Esophagus (tissue), 2 donors: ENCODE measurements around the gene SUGCT. TPM values are rescaled to one million over a fixed set of nuclear protein-coding genes. Genes with fewer than 3 reads are reported as not detected.
"Not testable (repeated sequence)": the region's sequence is repeated elsewhere in the genome, so short reads cannot be mapped to it uniquely, and the experiment has no call there.

ENCODE experiments used
- H3K27ac ChIP-seq, 2 donors: one replicate each; pipeline ENCODE4 v1.5.1; 2013; ENCODE audit warnings: low read depth in 2 of 2, mild to moderate bottlenecking in 2 of 2, inconsistent platforms in 1 of 2, low read length in 1 of 2, moderate library complexity in 1 of 2
- H3K27me3 ChIP-seq, 2 donors: one replicate each; pipeline ENCODE4 v1.6.1; 2013; ENCODE audit warnings: low read length in 2 of 2, control low read depth in 1 of 2, mild to moderate bottlenecking in 1 of 2; ENCODE audit not compliant: insufficient read depth in 2 of 2, control insufficient read depth in 1 of 2
- H3K36me3 ChIP-seq, 2 donors: one replicate each; pipeline ENCODE4 v1.6.1; 2013; ENCODE audit warnings: low read length in 1 of 2; ENCODE audit not compliant: control insufficient read depth in 2 of 2, insufficient read depth in 2 of 2
- H3K4me1 ChIP-seq, 2 donors: one replicate each; pipeline ENCODE4 v1.6.1; 2013; ENCODE audit warnings: low read length in 1 of 2; ENCODE audit not compliant: control insufficient read depth in 2 of 2, insufficient read depth in 2 of 2
- H3K4me3 ChIP-seq, 2 donors: one replicate each; pipeline ENCODE4 v1.5.1; 2013; ENCODE audit warnings: low read length in 2 of 2, mild to moderate bottlenecking in 2 of 2, low read depth in 1 of 2, moderate library complexity in 1 of 2
- H3K9me3 ChIP-seq, 2 donors: one replicate each; pipeline ENCODE4 v1.6.1; 2013; ENCODE audit warnings: mild to moderate bottlenecking in 2 of 2, low read depth in 1 of 2, low read length in 1 of 2, moderate library complexity in 1 of 2; ENCODE audit not compliant: control insufficient read depth in 2 of 2, insufficient read depth in 1 of 2
- WGBS, 2 donors: extraction: QIAGEN DNeasy Blood & Tissue Kit; methylation state at CpG; one replicate each; pipeline ENCODE4 v1.1.7; 2013; 5-methylcytosine and 5-hydroxymethylcytosine counted together
- polyA plus RNA-seq, 2 donors: library from polyadenylated mRNA; stranded (reverse); fragments of 200-250 nt; gene quantifications; one replicate each; pipeline ENCODE4 v1.2.3, GENCODE V29; 2013
- donor health status: healthy with polysubstance abuse.
- donor health status: Bipolar disorder and iron deficiency.

The SUGCT gene
- polyA plus RNA-seq, 2 donors: 1.7 to 2.3 TPM

DNA sequence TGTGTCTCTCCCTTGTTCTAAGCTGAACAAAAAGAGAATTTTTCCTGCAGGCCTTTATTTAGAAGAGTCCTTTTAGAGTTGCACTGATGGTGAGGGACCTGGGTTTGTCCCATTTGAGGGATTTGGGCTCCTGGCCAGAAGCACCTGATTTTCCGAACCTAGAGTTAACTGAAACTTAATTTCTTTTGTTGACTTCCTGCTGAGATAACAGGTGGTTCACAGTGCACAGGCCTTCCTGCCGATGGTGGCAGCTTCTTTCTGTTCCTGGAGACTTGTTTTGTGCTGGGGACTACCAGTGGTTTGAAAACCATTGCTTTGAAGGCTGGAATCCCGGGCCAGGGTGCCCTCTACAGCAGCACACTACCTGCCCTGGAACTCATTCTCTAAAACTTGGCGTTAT, 99.2 kb downstream of the SUGCT start:
- Histone ChIP-seq H3K27me3 (no peaks in the 10 kb centered on the region), H3K9me3 (no peaks in the 10 kb centered on the region), H3K36me3 (no peaks in the 10 kb centered on the region), H3K27ac (no peak overlapping the region), H3K4me1 (no peaks in the 10 kb centered on the region), H3K4me3 (no peak overlapping the region)
- 50 to 65% methylated on average over 4 of the region's 4 CpGs for WGBS, 2 donors

DNA sequence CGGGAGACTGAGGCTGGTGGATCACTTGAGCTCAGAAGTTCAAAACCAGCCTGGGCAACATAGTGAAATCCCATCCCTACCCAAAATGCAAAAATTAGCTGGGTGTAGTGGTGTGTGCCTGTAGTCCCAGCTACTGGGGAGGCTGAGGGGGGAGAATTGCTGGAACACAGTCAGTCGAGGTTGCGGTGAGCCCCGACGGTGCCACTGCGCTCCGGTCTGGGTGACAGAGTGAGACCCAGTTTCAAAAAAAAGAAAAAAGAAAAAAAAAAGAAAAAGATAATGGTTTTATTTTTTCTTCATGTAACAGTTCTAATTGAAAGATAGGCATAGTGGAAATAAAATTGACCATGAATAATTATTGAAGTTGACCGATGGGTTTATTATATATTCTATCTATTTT, 99.9 kb downstream of the SUGCT start:
- Histone ChIP-seq H3K4me3 (no peak overlapping the region), H3K27ac (no peak overlapping the region), H3K4me1 (no peaks in the 10 kb centered on the region), H3K9me3 (no peaks in the 10 kb centered on the region), H3K27me3 (no peaks in the 10 kb centered on the region), H3K36me3 (no peaks in the 10 kb centered on the region)
- WGBS, 2 donors: 97 to 98% methylated on average over 8 of the region's 8 CpGs

DNA sequence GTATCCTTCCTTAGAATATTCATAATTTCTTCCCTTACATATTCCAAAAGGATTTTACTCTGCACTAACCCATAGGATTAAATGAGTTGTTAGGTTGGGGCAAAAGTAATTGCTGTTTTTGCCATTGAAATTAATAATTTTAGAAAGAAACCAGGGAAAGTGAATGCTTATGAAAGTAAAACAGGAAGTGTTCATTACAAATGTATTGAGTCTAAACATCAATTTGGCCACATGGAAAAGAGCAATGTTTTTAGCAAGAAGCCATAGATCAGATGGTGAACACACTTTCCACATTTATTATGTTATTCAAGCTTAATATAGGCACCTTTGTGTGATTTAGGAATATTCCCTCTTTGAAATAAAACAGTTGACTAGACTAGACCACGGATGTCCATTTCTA, 102.9 kb downstream of the SUGCT start:
- H3K36me3 ChIP-seq: no peaks in the 10 kb centered on the region
- 83 to 90% methylated on average over 1 of the region's 1 CpG for WGBS, 2 donors
- H3K9me3 ChIP-seq: no peaks in the 10 kb centered on the region
- H3K27ac ChIP-seq: no peak overlapping the region
- H3K4me3 ChIP-seq: no peak overlapping the region
- no peaks in the 10 kb centered on the region for H3K27me3 ChIP-seq
- no peaks in the 10 kb centered on the region for H3K4me1 ChIP-seq

DNA sequence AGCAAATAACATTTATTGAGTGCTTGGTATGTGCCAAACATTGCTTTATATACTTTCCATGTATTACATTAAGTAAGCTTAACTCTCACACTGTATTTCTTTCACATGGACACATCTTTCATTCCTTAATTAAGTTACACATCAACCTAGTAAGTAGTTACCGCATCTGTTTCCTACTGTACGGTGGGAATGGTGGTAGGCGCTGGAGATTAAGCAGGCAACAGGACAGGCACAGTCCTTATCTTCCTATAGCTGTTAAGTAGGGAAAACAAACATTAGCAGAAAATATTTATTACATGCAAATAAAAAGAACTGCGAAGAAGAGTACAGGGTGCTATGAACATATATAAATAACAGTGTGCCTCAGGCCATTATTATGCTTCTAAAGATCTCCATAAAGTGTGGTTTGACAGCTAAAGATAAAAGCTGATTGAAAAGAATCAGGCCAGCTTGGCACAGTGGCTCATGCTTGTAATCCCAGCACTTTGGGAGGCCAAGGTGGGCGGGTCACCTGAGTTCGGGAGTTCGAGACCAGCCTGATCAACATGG, 105.0 kb downstream of the SUGCT start:
- H3K27ac ChIP-seq: no peak overlapping the region
- WGBS, 2 donors: 75 to 88% methylated on average over 7 of the region's 7 CpGs
- no peaks in the 10 kb centered on the region for H3K4me1 ChIP-seq
- no peaks in the 10 kb centered on the region for H3K9me3 ChIP-seq
- no peaks in the 10 kb centered on the region for H3K36me3 ChIP-seq
- H3K4me3 ChIP-seq: no peak overlapping the region
- no peaks in the 10 kb centered on the region for H3K27me3 ChIP-seq

DNA sequence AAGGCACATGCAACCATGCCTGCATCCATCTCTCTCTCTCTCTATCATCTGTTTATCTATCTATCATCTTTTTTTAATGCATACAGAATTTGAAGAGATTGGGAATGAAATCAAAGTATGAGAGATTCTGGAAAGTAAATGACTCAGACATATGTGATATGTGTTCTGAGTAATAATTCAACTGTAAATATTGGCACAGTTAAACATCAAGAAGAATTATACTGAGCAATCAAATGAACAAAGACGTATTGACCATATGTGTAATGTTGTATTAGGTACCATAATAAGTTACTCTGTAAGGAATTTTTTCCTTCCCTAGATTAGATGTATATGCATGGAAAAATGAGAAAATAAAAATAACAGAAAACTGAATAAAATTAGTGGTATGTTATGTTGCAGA, 108.3 kb downstream of the SUGCT start:
- no peaks in the 10 kb centered on the region for H3K36me3 ChIP-seq
- no peak overlapping the region for H3K4me3 ChIP-seq
- no peaks in the 10 kb centered on the region for H3K4me1 ChIP-seq
- WGBS, 2 donors: 56 to 73% methylated on average over 1 of the region's 1 CpG
- no peak overlapping the region for H3K27ac ChIP-seq
- no peaks in the 10 kb centered on the region for H3K27me3 ChIP-seq
- H3K9me3 ChIP-seq: no peaks in the 10 kb centered on the region

DNA sequence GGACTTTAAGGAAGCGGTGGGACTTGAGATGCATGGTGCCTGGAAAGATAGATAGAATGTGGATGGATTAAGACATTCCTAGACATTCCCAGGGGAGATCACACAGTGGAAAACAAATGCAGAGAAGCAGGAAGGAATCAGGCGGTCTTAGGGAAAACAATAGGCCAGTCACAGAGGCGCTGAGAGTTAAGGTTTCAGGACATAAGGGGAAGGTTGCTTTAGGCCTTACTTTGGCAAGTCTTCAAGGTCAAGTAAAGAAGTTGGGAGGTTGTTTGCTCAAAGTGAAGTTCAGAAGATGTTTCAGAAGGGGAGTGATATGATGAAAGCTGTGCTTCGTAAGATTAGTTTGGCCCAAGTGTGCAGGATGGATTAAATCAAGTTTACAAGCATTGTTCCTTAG, 109.4 kb downstream of the SUGCT start:
- no peaks in the 10 kb centered on the region for H3K4me1 ChIP-seq
- H3K36me3 ChIP-seq: no peaks in the 10 kb centered on the region
- WGBS, 2 donors: 79 to 82% methylated on average over 4 of the region's 4 CpGs
- H3K4me3 ChIP-seq: no peak overlapping the region
- H3K9me3 ChIP-seq: no peaks in the 10 kb centered on the region
- H3K27ac ChIP-seq: no peak overlapping the region
- no peaks in the 10 kb centered on the region for H3K27me3 ChIP-seq

DNA sequence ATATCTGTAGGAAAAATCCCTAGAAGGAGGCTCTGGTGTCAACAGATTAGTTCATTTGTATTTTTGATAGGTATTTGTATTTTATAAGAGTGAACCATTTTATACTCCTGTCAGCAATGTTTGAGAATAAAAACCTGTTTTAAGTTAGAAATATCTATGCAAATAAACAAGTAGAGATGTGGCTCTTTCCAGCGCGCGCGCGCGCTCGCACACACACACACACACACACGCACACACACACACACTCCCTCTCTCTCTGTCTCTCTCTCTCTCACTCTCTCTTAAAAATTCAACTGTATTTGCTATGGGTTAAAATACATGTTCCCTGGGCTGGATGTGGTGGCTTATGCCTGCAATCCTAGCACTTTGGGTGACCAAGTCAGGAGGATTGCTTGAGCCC, 113.9 kb downstream of the SUGCT start:
- H3K27ac ChIP-seq: no peak overlapping the region
- H3K4me1 ChIP-seq: no peaks in the 10 kb centered on the region
- no peaks in the 10 kb centered on the region for H3K36me3 ChIP-seq
- H3K4me3 ChIP-seq: no peak overlapping the region
- no peaks in the 10 kb centered on the region for H3K9me3 ChIP-seq
- no peaks in the 10 kb centered on the region for H3K27me3 ChIP-seq
- WGBS, 2 donors: 81 to 82% methylated on average over 8 of the region's 8 CpGs

DNA sequence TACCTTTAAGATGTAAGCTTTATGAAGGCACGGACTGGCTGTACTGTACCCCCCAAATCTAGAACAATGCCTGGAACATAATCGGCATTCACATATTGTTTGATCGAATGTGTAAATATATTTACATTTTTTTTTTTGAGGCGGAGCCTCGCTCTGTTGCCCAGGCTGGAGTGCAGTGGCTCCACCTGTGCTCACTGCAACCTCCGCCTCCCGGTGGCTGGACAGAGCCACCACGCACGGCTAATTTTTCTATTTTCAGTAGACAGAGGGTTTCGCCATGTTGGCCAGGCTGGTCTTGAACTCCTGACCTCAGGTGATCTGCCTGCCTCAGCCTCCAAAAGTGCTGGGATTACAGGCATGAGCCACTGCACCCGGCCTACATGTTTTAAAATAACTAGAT, 118.6 kb downstream of the SUGCT start:
- not testable (repeated sequence) for H3K4me1 ChIP-seq, H3K36me3 ChIP-seq, H3K9me3 ChIP-seq, H3K4me3 ChIP-seq, H3K27ac ChIP-seq, H3K27me3 ChIP-seq
- 92 to 94% methylated on average over 11 of the region's 11 CpGs for WGBS, 2 donors

DNA sequence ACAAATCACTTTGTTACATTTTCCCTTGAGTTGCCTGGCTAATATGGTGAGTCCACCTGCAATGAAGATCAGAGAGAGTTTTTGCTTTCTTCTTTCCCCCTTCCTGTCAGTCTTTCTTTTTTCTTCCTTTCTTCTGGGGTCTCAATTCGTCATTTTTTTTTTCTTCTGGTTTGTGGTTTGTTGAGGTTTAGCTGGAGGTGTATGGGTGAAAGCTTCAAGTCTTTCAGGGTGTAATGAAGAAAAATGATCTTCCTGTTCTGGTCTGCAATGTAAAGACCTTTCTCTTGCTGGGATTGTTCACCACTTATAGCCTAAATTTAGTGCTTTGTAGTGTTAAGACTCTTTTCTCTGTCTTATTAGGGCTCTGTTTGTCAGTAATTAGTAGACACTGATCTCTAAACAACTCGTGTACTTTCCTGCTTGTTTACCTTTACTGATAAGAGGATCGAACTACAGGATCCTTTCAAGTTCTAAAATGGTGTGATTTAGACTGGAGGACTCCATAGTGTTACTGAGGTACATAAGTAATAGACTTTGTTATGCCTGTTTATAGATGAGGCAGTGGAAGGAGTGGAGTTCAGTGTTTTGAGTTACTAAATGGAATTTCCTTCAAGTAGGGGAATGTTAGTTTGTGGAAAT, 129.1 kb downstream of the SUGCT start:
- Histone ChIP-seq H3K4me3 (no peak overlapping the region), H3K27me3 (no peaks in the 10 kb centered on the region), H3K27ac (no peak overlapping the region), H3K9me3 (no peaks in the 10 kb centered on the region), H3K36me3 (no peaks in the 10 kb centered on the region), H3K4me1 (no peaks in the 10 kb centered on the region)
- WGBS, 2 donors: 31 to 51% methylated on average over 3 of the region's 3 CpGs

DNA sequence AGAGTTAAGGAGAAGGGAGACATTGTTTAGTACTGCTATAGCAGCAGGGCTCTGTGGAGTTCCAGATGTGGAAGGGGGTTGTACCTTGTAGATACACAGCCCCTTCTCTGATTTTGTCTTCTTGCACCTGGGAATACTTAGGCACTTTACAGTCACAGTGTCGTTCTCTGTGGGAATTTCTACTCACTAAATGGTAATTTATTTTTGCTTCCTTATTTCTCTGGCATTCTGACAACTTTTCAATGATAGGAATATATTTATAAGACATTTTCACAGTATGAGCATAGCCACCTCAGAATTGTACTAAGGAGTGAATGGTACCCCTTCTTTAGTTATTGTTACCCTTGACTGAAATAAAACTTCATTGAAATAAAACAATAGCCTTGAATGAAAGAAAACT, 132.8 kb downstream of the SUGCT start:
- 49 to 66% methylated on average over 1 of the region's 1 CpG for WGBS, 2 donors
- H3K36me3 ChIP-seq: no peaks in the 10 kb centered on the region
- H3K9me3 ChIP-seq: no peaks in the 10 kb centered on the region
- no peak overlapping the region for H3K27ac ChIP-seq
- H3K4me1 ChIP-seq: no peaks in the 10 kb centered on the region
- no peak overlapping the region for H3K4me3 ChIP-seq
- no peaks in the 10 kb centered on the region for H3K27me3 ChIP-seq
